ENCODE data around the gene MAP9.
"Not testable (repeated sequence)": the region's sequence is repeated elsewhere in the genome, so short reads cannot be mapped to it uniquely, and the experiment has no call there.

Gene MAP9

DNA sequence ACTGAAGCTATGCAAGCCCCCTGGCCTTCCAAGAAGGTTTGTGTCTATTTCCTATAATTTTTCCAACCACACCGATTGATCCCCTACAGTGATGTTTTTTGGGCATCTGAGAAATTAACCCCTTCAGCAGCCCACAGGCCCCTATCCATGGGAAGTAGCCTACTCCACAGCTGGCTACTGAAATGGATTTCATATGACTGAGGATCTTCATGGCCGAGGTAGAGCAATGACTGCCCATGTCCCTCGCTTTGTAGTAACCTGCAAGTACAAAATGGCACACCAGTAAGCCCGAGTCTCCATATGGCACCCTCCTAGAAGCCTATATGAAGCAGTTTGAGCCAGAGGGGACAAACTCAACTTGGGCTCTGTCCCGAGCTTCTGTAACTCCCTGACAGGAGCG lies 36.8 kb downstream of the MAP9 start:
- no peak for DNase-seq

DNA sequence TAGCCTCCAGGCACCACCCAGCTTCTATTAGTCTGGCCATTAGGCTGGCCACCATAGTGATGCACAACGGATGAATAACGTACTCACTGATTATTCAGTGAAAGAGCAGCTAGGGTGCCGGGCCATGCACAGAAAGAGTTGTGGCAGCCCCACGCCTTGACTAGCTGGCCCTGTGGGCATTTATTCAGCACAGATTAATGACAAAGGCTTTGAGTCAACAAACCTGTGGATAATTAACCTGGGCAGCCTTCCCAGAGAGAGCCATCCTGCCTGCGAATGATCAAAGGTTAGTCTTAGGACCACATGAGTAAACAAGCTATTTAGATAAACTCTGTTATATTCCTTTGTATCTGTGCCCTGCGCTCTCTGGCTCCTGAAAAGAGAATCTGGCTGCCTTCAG lies 37.2 kb downstream of the MAP9 start:
- no peak for DNase-seq

DNA sequence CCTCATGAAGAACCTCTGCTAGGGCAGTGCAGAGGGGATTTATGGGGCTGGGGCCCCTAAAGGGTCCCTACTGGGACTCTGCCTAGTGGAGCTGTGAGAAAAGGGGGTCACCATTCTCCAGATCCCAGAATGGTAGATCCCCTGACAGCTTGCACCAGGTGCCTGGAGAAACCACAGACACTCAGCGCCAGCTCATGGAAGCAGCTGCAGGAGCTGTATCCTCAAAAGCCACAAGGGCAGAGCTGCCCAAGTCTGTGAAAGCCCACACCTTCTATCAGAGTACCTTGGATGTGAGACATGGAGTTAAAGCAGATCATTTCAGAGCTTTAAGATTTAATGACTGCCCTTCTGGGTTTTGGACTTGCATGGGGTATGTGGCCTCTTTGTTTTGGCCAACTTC lies 38.6 kb downstream of the MAP9 start:
- no peak for DNase-seq

DNA sequence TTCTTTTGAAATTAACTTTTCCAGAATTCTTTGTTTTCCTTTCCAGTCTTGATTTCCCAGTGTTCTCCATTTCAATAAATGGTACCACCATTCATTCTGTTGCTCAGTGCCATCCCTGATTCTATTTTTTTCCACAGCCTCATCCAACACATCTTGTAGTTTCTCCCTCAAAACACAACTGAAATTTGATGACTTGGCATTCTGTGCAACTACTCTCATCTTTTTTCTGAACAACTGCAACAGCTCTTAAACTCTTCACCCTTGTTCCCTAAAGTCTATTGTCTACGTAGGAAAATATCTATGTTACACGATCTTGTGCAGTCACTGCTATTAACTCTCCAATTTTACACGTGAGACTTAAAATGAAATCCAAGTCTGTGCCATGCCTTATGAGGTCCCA lies 40.5 kb downstream of the MAP9 start:
- DNase-seq: no peak

DNA sequence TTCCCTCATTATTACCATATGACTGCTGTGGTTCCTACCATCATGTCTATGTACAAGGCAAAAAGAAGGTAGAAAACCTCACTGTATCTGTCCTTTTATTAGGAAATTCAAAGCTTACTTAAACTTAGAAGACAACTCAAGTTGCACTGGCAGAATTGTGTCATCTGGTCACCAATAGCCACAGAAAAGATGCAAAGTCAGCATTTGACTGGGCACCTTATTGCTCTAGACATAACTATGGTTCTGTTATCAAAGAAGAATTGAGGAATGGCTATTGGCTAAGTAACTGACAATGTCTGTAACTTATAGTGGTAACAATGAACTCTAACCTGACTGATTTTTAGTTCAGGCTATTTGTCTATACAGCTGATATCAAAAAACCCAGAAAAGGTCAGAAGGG lies 45.3 kb downstream of the MAP9 start:
- no peak for DNase-seq

DNA sequence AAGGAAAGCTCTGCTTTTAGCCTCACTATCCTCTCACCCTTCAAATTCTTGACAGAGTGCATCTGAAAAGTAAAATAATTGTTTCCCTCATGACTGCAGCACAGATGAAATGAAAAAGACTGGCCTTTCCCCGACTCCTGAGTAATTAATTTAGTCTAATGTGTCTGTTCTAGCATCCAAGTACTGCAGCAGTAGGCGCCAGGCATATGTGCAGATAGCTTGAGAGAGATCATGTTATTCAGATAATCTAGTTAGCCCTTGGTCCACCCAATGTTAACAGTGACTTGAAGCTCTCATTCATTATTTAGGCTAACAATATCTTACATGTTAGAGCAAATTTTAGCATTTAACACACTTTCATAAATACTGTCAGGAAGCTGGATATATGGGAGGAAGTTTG lies 54.0 kb downstream of the MAP9 start:
- DNase-seq: peak; percentile 2

DNA sequence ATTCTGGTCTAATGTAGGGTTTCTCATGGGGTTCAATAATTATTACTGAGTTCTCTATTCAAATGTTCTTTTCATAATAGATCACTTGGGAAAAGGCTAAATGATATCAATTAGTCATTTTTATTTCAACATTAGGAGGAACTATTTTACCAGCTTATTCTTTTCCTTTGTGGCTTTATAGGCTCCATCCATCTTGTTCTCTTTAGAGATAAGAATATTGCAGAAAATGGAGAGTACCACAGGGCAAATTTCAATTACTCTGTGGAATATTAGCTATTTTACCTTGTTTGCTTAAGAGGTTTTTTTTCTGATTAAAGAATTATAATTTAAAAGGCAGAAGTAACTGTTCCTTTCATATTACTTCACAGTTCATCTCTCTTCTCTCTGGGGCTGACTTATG lies 55.8 kb downstream of the MAP9 start:
- no peak for DNase-seq

DNA sequence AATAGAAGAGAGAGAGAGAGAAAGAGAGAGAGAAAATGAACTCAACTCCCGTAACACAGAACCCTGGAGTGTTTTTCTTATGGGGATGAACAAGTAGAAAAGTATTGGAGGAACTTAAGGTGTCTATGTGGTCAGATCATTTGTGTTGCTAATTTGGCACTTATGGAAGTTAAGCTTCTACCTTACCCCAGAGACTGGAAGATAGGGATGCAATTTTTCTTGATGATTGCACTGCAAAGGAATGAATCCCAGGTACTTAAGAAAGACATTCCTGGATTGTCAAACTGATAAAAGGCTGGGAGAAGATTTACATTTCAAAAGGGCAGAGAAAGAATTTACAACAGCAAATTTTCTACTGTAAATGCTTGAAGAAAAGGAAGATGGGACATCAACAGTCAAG lies 57.2 kb downstream of the MAP9 start:
- no peak for DNase-seq

DNA sequence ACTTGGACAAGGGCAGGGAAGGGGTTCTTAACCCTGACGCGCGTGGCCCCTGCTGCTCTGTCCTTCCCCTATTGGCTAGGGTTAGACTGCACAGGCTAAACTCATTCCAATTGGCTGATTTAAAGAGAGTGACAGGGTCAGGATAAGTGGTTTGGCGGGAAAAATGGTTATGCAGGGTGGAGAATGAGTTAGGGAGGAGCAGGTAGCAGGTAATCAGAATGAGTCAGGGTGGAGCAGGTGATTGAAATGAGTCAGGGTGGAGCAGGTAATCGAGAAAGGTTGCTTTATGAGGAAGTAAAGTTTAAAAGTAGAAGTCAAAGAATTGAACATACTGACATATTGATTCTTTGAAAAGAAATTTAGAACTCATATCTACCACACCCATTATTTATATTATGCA lies 64.7 kb downstream of the MAP9 start:
- not testable (repeated sequence) for DNase-seq

DNA sequence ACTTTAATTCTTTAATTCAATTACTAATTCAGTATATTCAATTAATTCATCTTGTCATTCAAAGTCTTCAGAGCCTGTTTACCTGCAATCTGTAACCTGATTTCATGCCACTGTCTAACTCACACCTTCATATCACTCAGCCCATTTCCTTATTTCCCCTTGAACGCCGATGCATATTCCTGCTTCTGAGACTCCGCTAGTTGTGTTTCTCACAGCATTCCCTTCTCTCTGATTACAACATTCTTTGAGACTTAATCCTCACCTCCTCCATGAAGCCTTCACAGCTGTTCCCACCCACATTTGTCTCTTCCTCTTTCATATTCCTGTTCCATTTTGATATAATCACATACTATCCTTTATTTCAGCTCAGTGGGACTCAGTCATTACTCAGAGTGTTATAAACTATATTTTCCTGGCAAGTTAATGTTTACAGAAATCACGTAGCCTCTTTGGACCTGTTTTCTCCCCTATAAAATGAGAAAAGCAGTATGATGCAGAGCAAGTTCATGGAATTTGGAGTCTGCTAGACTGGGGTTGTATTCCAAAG lies 69.0 kb downstream of the MAP9 start:
- DNase-seq: no peak

DNA sequence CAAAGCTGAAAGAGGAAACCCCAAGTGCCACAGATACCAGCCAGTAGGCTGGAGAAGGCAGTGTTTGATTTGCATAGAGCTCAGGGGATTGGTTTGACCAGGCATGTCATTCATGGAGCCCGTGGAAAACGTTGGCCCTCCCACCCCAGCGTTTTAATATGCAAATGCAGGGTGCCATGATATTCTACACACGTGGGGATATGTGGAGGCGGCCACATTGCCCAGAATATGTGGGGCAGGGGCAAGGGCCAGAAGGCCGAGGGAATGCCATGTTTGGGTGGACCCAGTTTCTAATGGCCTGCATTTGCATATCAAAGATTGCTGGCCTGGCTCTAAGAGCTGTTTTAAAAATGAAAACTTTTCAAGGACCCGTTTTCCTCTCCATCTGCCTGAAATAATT lies 71.1 kb downstream of the MAP9 start:
- no peak for DNase-seq

DNA sequence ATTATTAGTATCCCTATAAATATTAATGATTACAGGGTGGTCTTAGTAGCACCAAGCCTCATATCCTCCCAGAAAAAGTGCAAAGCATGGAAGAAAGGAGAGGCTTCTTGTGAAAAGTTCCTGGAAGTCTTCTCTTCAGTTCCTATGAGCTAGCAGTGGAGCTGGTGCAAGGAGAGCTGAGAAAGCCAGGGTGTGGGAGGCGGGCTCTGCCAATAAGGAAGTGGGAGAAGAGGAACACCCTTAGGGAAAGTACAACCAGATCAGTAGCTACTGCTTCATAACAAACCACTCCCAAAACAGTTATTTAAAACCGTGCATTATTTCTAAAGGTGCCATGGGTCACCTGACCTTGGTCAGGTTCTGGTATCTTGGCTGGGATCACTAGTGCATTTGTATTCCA lies 72.4 kb downstream of the MAP9 start:
- peak; percentile 0 for DNase-seq

DNA sequence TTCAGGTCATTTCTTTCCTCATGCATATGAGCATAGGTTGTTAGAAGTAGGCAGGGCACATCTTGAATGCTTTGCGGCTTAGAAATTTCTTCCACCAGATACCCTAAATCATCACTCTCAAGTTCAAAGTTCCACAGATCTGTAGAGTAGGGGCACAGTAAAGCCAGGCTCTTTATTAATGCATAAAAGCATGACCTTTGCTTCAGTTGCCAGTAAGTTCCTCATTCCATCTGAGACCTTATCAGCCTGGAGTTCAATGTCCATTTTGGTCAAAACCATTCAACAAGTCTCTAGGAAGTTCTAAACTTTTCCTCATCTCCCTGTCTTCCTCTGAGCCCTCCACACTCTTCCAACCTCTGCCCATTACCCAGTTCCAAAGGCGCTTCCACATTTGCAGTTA lies 77.7 kb downstream of the MAP9 start:
- DNase-seq: no peak
